HepG2 (cell line): ENCODE data around the gene GAPT. TPM values are rescaled to one million over a fixed set of nuclear protein-coding genes. Genes with fewer than 3 reads are reported as not detected.

ENCODE experiments used
- ATF1 ChIP-seq: IDR thresholded peaks from 2 replicates; pipeline ENCODE4 v1.6.1; 2016; ENCODE audit warnings: mild to moderate bottlenecking, control low read depth
- CHD4 ChIP-seq: fragments of 200-600 bp; sonication (generic); IDR thresholded peaks from 2 replicates; pipeline ENCODE4 v1.7.0; 2017; ENCODE audit warnings: mild to moderate bottlenecking, low read length, borderline replicate concordance
- MED1 ChIP-seq: sonication (generic); formaldehyde crosslinking; IDR thresholded peaks from 2 replicates; pipeline ENCODE4 v1.4.0; 2020; ENCODE audit warnings: missing genetic modification reagents
- NFKB2 ChIP-seq: sonication (generic); formaldehyde crosslinking; IDR thresholded peaks from 2 replicates; pipeline ENCODE4 v1.4.0; 2020; ENCODE audit warnings: missing genetic modification reagents, borderline replicate concordance
- NR1H2 ChIP-seq: sonication (generic); formaldehyde crosslinking; IDR thresholded peaks from 2 replicates; pipeline ENCODE4 v1.8.1; 2022; ENCODE audit warnings: low read depth, missing genetic modification reagents, borderline replicate concordance
- POLR2AphosphoS2 ChIP-seq: IDR thresholded peaks from 2 replicates; pipeline ENCODE4 v1.6.1; 2011; ENCODE audit warnings: low read depth, low read length, improper control_type of control experiment
- RARG ChIP-seq: sonication (generic); formaldehyde crosslinking; IDR thresholded peaks from 2 replicates; pipeline ENCODE4 v1.4.0; 2020; ENCODE audit warnings: low read depth, mild to moderate bottlenecking, missing genetic modification reagents
- ZNF205 ChIP-seq: IDR thresholded peaks from 2 replicates; pipeline ENCODE4 v1.6.1; 2018; ENCODE audit warnings: missing biosample characterization, missing genetic modification reagents
- ZNF556 ChIP-seq: sonication (generic); formaldehyde crosslinking; IDR thresholded peaks from 2 replicates; pipeline ENCODE4 v1.4.0; 2020; ENCODE audit warnings: mild to moderate bottlenecking, missing genetic modification reagents, borderline replicate concordance
- ZNF709 ChIP-seq: sonication (generic); formaldehyde crosslinking; IDR thresholded peaks from 2 replicates; pipeline ENCODE4 v1.5.0; 2020; ENCODE audit warnings: mild to moderate bottlenecking, missing genetic modification reagents
- ZNF768 ChIP-seq: sonication (generic); formaldehyde crosslinking; IDR thresholded peaks from 2 replicates; pipeline ENCODE4 v1.4.0; 2020; ENCODE audit warnings: missing genetic modification reagents
- polyA plus RNA-seq, 8 experiments: library from polyadenylated mRNA; depleted of rRNA in 3 of 8; stranded (reverse) in 7 of 8; unstranded in 1 of 8; fragments of >200 nt; fragmentation: Illumina TruSeq in 4 of 8; extraction: Trizol in 4 of 8; gene quantifications; 2 replicates each; pipeline versions ENCODE4 v1.2.1 to v1.2.3, GENCODE V29; 2011 to 2016; ENCODE audit warnings: low read depth in 4 of 8, missing spikeins in 1 of 8, mixed read lengths in 1 of 8; ENCODE audit not compliant: insufficient read depth in 1 of 8
- total RNA-seq, 5 experiments: library from RNA; depleted of rRNA; stranded (reverse); fragments of >200 nt; fragmentation: Illumina TruSeq; extraction: Trizol; gene quantifications; 2 replicates each; pipeline ENCODE4 v1.2.3, GENCODE V29; 2016; ENCODE audit warnings: low read depth in 1 of 5
- TF ChIP-seq, protein P1 (sequence below): sonication (generic); formaldehyde crosslinking; IDR thresholded peaks from 2 replicates; pipeline ENCODE4 v1.4.0; 2020; ENCODE audit warnings: mild to moderate bottlenecking, missing genetic modification reagents
- TF ChIP-seq, protein P2 (sequence below): sonication (generic); formaldehyde crosslinking; IDR thresholded peaks from 2 replicates; pipeline ENCODE4 v1.5.1; 2020; ENCODE audit warnings: missing genetic modification reagents, mild to moderate bottlenecking, borderline replicate concordance
- TF ChIP-seq, protein P3 (sequence below): sonication (generic); formaldehyde crosslinking; IDR thresholded peaks from 2 replicates; pipeline ENCODE4 v1.5.1; 2020; ENCODE audit warnings: missing genetic modification reagents, mild to moderate bottlenecking, borderline replicate concordance
- TF ChIP-seq, protein P4 (sequence below): IDR thresholded peaks from 2 replicates; pipeline ENCODE4 v1.6.1; 2016

Gene GAPT
- total and polyA plus RNA-seq, 2 of the 13 experiments (the other 11 are each of a cell fraction or from before 2014, with no cell fraction given), result not detected

DNA sequence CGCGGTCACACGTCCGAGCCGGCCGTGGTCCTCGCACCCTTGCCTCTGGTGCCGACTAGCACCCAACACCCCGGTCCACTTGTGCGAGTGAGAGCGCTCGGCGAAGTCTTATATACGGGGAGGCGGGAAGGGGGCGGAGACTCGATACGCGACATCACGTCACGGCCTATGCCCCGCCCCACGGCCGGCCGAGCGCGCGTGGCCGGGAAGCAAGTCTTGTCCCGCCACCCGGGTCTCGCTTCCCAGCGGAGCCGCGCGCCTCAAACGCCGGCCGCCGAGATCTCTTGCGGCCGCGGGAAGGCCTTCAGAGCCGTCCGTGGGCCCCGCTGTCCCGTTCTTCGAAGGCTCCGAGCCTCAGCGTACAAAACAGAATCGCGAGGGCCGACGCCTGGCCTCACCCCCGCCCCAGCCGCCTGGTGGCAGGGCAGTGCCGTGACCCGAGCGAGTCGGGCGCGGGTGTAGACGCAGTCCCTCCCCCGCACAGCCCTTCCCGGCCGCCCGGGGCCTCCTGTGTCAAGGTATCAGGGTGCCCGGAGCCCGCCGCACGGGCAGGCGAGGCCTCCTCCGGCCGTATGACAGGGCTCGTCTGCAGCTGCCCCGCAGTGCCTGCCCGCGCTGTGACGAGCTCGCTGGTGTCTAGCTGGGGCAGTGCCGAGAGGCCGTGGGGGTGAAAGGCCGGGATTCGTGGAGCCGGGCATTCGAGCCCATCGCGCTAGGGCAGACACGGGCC is 31.1 kb upstream of the GAPT start, which contains the start of gene PLK2 (continued):
- TF ChIP-seq, protein P1, sequence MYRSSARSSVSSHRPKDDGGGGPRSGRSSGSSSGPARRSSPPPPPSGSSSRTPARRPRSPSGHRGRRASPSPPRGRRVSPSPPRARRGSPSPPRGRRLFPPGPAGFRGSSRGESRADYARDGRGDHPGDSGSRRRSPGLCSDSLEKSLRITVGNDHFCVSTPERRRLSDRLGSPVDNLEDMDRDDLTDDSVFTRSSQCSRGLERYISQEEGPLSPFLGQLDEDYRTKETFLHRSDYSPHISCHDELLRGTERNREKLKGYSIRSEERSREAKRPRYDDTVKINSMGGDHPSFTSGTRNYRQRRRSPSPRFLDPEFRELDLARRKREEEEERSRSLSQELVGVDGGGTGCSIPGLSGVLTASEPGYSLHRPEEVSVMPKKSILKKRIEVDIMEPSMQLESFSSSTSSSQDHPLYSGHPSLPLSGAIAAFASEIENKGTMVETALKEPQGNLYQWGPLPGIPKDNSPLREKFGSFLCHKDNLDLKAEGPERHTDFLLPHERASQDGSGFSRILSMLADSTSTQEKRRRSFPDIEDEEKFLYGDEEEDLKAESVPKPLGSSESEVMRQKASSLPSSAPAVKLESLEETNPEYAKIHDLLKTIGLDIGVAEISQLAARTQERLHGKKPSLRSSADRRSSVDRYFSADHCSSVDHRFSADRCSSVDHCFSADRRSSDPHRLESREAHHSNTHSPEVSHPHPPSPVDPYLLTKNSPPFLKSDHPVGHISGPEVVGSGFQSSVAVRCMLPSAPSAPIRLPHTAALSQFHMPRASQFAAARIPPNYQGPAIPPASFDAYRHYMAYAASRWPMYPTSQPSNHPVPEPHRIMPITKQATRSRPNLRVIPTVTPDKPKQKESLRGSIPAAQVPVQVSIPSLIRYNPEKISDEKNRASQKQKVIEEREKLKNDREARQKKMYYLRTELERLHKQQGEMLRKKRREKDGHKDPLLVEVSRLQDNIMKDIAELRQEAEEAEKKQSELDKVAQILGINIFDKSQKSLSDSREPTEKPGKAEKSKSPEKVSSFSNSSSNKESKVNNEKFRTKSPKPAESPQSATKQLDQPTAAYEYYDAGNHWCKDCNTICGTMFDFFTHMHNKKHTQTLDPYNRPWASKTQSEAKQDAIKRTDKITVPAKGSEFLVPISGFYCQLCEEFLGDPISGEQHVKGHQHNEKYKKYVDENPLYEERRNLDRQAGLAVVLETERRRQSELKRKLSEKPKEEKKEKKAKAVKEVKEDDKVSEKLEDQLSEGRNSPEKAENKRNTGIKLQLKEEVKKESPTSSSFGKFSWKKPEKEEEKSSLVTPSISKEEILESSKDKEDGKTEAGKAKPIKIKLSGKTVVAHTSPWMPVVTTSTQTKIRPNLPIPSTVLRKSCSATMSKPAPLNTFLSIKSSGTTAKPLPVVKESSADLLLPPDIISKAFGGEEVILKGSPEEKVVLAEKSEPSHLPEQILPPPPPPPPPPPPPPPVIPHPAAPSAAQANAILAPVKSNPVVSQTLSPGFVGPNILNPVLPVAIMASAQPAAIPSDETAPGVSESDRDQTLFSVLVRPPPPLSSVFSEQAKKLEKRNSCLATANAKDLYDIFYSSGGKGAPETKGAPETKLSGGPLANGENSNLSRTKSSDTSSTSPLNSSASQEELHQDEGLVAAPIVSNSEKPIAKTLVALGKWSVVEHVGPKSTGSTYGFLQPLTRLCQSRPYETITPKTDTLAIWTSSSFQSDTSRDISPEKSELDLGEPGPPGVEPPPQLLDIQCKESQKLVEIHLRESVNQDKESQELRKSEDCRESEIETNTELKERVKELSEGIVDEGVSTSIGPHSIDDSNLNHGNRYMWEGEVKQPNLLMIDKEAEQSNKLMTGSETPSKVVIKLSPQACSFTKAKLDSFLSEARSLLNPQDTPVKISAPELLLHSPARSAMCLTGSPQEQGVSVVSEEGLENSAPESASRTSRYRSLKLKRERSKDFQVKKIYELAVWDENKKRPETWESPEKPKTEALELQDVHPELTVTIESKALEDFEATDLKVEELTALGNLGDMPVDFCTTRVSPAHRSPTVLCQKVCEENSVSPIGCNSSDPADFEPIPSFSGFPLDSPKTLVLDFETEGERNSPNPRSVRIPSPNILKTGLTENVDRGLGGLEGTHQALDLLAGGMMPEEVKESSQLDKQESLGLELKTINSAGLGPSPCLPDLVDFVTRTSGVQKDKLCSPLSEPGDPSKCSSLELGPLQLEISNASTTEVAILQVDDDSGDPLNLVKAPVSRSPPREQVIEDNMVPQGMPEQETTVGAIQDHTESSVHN (CRISPR knock-in tag), result no peak
- no peak for TF ChIP-seq CHD4
- 0 out of 2 replicates have a peak, but pooled peaks have one; percentile 38 for TF ChIP-seq ZNF768 (CRISPR knock-in tag)
- peak; percentile 2; the same call in 1 of the 2 replicates for TF ChIP-seq MED1 (CRISPR knock-in tag)
- peak; percentile 100 for TF ChIP-seq ZNF205 (CRISPR knock-in tag)
- TF ChIP-seq, protein P2, sequence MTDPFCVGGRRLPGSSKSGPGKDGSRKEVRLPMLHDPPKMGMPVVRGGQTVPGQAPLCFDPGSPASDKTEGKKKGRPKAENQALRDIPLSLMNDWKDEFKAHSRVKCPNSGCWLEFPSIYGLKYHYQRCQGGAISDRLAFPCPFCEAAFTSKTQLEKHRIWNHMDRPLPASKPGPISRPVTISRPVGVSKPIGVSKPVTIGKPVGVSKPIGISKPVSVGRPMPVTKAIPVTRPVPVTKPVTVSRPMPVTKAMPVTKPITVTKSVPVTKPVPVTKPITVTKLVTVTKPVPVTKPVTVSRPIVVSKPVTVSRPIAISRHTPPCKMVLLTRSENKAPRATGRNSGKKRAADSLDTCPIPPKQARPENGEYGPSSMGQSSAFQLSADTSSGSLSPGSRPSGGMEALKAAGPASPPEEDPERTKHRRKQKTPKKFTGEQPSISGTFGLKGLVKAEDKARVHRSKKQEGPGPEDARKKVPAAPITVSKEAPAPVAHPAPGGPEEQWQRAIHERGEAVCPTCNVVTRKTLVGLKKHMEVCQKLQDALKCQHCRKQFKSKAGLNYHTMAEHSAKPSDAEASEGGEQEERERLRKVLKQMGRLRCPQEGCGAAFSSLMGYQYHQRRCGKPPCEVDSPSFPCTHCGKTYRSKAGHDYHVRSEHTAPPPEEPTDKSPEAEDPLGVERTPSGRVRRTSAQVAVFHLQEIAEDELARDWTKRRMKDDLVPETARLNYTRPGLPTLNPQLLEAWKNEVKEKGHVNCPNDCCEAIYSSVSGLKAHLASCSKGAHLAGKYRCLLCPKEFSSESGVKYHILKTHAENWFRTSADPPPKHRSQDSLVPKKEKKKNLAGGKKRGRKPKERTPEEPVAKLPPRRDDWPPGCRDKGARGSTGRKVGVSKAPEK, result no peak
- TF ChIP-seq NR1H2 (CRISPR knock-in tag), result no peak
- no peak for TF ChIP-seq ATF1 (CRISPR knock-in tag)
- no peak; the same call in 1 of the 2 replicates for TF ChIP-seq ZNF709 (CRISPR knock-in tag)
- TF ChIP-seq, protein P3, sequence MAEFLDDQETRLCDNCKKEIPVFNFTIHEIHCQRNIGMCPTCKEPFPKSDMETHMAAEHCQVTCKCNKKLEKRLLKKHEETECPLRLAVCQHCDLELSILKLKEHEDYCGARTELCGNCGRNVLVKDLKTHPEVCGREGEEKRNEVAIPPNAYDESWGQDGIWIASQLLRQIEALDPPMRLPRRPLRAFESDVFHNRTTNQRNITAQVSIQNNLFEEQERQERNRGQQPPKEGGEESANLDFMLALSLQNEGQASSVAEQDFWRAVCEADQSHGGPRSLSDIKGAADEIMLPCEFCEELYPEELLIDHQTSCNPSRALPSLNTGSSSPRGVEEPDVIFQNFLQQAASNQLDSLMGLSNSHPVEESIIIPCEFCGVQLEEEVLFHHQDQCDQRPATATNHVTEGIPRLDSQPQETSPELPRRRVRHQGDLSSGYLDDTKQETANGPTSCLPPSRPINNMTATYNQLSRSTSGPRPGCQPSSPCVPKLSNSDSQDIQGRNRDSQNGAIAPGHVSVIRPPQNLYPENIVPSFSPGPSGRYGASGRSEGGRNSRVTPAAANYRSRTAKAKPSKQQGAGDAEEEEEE (CRISPR knock-in tag), result no peak
- TF ChIP-seq, protein P4, sequence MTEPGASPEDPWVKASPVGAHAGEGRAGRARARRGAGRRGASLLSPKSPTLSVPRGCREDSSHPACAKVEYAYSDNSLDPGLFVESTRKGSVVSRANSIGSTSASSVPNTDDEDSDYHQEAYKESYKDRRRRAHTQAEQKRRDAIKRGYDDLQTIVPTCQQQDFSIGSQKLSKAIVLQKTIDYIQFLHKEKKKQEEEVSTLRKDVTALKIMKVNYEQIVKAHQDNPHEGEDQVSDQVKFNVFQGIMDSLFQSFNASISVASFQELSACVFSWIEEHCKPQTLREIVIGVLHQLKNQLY (CRISPR knock-in tag), result no peak
- TF ChIP-seq RARG, result no peak; the same call in 1 of the 2 replicates
- no peak for TF ChIP-seq NFKB2 (CRISPR knock-in tag)
- no peak for TF ChIP-seq POLR2AphosphoS2
- TF ChIP-seq ZNF556 (CRISPR knock-in tag), result peak; percentile 34; the same call in 1 of the 2 replicates
